Epithelial cell of alveolus of lung (primary cell): Measurements from ENCODE around the gene MME. TPM values are rescaled to one million over a fixed set of nuclear protein-coding genes. Genes with fewer than 3 reads are reported as not detected.

ENCODE experiments used
- total RNA-seq: library from RNA; depleted of rRNA; stranded (reverse); fragments of >200 nt; gene quantifications from 2 replicates; pipeline ENCODE4 v1.2.1, GENCODE V29; 2015

The MME gene
- 96.5 and 111 TPM in 2 replicates for total RNA-seq

DNA sequence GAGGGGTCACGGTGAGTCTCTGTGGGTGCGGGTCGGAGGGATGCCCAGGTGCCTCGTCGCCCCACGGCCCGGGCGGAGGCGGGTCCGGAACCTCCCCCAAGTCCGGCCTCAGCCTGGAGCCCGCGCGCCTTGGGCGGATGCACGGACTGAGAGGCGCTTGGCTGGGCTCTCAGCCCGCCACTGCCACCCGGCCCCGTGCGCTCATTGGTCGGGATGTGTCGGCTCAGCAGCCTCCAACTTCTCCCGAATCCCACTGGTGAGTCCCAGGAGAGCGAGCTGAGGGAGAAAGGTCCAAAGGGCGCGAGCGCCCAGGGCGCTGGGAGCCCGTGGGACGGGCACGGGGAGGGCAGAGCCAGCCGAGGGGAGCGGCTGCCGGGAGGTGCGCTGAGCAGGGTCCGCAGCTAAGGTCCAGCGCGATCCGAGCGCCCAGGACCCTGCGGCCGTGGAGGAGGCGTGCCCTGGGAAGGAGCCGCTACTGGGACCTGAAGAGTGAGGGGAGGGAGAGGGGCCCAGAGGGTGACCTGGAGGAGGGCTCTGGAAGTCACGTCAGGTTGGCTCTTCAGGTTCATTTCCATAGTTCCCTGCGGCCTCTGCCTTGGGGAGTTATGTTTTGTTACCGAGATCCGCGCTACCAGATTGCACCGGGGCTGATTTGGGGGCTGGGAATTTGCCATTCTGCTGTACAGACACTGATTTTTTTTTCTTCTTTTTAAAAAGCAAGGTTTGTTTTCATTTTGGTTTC lies at the start of gene MME:
MME (plus strand) TSS at position 574 of the 742 bp plus-strand sequence. CDS start 3,849 bp downstream, outside the sequence.

Other genes with a start within 250 kb of the MME start
- gene STRIT1, start 213.4 kb downstream of the MME start, total RNA-seq: not detected in 2 replicates